Activated gamma-delta T cell treated with anti-CD3 and anti-CD28 coated beads, Interleukin-2, amount 50 U/mL, for 16 hours (primary cell): ENCODE results near the gene PITPNC1.
"Not testable (repeated sequence)": the region's sequence is repeated elsewhere in the genome, so short reads cannot be mapped to it uniquely, and the experiment has no call there.

Experiments
- DNase-seq: peaks from one replicate; pipeline ENCODE4 v3.0.0-alpha.2; 2020; ENCODE audit warnings: low read depth

Gene PITPNC1

DNA sequence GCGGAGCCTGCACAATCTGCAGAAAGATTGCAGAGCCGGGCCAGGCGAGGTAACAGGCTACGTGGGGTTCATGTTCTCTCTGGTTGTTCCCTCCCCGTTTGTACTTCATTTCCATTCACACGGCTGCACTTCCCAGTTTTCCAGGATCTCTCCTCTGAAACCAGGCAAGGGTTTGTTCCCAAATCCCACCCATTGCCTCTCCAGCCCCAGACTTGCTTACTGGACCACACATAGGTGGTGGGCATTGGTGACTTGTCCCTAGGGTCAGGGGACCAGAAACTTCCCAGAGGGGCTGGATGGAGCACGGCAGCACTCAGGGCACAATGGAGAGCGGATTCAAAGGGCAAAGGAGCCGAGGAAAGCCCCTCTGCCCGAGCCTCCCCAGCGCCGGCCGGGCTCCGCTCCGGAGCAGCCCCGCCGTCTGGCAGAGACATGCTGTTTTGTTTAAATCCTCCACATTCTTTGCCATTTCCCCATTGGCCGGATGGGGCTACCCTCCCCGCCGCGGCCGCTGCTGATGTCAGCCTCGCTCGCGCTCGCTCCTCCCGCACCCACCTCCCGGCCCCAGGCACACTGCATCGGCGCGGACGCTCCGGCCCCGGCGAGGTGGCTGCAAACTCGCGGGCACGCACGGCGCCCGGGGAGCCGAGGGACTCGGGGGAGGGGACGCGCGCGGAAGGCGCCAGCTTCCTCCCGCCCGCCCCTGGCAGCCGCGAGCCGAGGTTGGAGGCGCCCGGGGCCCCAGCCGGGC is at the start of gene PITPNC1:
Gene PITPNC1 (plus strand): TSS at position 545 of the 751 bp plus-strand sequence.
- peak; percentile 80 for DNase-seq

DNA sequence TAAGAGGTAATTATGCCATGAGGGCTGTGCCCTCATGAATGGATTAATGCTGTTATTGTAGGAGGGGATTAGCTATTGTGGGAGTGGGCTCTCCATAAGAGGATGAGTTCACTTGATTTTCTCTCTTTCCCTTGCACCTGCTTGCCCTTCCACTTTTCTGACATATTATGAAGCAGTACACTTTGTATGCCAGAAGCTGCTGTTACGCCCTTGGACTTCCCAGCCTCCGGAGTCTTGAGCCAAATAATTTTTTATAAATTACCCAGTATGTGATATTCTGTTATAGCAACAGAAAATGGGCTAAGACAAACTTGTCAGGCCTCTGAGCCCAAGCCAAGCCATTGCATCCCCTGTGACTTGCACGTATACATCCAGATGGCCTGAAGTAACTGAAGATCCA is 49.1 kb upstream of the PITPNC1 start:
- no peak for DNase-seq

- not testable (repeated sequence) for DNase-seq
These were observed 45.5 kb upstream of the PITPNC1 start for GRCh38 chr17:67331381-67332161.

GRCh38 chr17:67332162-67332508 is 44.9 kb upstream of the PITPNC1 start:
- DNase-seq = not testable (repeated sequence)

GRCh38 chr17:67335245-67335835 is 41.7 kb upstream of the PITPNC1 start:
- DNase-seq = no peak

GRCh38 chr17:67336859-67337258 is 40.2 kb upstream of the PITPNC1 start:
- no peak for DNase-seq

DNA sequence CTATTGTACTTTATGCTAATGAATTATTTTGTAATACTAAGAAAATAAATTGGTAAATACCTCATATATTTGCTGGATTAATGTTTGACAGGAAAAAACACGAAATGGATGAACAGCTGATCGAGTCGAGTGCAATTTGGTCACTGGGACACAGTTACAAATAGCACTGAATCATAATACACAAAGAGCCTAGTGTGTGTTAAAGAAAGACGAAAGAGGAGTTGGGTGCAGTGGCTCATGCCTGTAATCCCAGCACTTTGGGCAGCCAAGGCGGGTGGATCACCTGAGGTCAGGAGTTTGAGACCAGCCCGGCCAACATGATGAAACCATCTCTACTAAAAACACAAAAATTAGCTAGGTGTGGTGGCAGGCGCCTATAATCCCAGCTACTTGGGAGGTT is 38.7 kb upstream of the PITPNC1 start:
- DNase-seq = not testable (repeated sequence)

DNA sequence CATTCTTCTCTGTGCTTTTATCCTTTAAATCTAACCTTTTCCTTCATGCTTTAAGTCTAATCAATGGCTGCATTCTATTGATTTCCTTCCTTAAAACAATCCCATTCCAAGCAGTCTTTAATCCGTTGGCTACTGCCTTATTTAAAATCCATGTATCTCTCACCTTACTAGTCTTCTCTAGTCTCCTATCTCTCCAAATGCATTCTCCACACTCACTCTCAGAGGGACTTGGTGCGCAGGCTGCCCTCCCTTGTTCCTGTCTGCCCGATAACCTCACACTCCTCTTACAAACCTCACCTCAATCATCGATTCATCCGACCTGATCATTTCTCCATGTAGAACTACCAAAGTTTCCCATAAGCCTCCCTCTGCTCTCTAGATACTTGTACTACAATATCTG is 33.8 kb upstream of the PITPNC1 start:
- DNase-seq = no peak

DNA sequence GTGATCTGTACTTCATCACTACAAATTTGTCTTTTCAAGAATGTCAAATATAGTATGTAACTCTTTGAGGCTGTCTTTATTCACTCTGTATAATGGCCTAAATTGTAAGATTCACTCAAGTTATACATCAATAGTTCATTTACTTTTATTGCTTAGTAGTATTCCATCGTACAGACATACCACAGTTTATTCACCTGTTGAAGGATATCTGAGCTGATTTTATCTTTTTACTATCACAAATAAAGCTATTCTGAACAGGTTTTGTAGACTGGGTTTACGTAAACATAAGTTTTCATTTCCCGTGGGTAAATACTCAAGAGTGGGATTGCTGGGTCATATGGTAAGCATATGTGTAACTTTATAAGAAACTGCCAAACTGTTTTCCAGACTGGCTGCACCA is 29.3 kb upstream of the PITPNC1 start:
- no peak for DNase-seq

DNA sequence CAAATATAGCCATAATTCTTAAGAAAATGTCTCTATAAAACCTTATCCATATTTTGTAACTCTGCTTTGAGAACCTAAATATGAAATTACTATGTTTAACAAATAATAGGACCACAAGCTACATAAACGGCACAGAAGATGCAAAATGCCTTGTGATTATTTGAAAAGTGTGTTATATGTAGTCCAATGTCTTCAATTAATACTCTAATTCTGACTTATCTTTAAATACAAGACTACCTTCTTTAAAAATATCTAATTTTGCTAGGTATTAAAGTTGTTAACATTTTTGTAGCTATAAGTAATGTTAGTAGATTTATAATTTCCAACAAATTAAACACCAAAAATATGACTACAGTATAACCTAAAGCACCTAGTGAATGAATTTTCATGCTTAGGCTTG is 27.7 kb upstream of the PITPNC1 start:
- DNase-seq = no peak

DNA sequence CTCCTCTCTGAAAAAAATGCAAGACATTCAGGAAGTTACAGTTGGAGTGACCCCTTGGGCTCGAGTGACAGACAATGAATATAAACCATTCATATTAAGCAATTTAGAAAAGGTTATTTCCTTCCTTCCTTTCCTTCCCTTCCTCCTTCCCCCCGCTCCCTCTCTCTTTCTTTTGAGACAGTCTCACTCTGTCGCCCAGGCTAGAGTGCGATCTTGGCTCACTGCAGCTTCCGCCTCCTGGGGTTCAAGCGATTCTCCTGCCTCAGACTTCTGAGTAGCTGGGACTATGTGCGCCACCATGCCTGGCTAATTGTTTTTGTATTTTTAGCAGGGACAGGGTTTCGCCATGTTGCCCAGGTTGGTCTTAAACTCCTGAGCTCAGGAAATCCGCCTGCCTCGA is 23.9 kb upstream of the PITPNC1 start:
- no peak for DNase-seq

- no peak for DNase-seq
These were observed 23.0 kb upstream of the PITPNC1 start for GRCh38 chr17:67353929-67354574.

DNA sequence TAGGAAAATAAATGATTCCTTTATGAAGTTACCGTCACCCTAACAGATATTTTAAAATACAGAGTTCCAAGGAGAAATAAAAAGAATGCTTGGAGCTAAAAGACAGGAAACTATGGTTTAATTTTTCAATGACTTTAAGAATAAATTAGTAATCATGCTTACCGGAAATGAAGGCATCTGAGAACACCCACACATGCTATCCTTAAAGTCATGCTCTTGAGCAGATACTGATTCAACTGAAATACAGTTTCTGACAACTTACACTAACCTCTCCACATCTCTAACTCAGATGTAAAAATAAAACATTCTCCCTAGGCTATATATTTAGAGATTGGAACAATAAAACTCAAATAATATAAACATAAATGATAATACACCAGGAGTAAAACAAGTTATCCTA is 18.5 kb upstream of the PITPNC1 start:
- no peak for DNase-seq

DNA sequence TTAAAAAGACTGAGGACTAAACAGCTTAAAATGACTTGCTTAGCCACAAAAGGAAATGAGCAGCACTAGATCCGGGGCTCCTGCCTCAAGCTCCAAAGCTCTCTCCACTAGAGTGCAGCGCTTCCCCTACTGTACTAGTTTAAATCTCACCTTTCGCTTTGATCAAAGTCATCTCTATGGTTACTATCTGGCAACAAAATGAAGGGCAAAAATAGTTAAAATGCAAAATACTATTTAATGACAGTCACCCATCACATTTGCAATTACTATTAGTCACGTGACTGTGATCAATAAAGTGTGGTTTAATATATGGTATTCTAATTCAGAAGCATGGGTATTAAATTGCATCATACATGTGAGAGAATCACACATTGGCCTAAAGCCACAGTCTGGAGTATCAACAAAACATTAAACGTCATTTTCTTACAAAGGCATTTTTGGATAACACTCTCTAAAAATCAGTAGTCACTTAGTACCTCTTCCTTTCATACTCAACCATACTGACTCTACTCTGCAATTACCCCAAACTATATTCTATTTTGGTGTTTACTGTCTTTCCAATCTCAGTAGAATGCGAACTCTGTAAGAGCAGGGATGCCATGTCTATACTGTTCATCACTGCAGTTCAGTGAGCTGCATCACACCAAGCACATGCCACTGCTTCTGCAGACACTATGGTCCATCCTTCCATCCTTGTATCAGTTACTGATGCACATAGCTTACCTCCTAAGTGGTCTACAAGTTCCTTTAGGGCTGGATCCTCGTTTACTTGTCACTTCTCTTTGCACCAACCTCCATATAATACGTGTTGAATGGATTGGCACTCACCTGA is 16.9 kb upstream of the PITPNC1 start:
- DNase-seq = no peak

DNA sequence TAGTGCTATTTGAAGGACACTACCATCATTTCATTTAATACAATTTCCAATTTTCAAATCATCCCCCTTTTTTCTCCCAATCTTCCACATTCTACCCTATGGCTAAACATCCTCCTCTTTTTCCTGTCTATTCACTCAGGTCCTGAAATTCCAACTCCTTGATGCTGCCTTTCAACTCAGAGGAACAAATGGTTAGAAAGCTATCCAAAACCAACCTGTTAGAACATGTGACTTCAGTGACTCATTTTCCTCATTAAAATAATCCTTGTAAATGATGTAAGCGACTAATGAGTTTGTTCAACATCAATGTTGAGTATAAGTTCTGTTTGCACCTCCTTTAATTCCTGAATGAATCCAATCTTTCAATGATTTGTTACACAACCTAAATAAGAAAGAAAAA is 16.2 kb upstream of the PITPNC1 start:
- no peak for DNase-seq

- DNase-seq = no peak
These were observed 14.9 kb upstream of the PITPNC1 start for GRCh38 chr17:67362173-67362572.

- no peak for DNase-seq
These were observed 12.0 kb upstream of the PITPNC1 start for GRCh38 chr17:67364847-67365737.

- DNase-seq = no peak
These were observed 11.3 kb upstream of the PITPNC1 start for GRCh38 chr17:67365738-67366192.

DNA sequence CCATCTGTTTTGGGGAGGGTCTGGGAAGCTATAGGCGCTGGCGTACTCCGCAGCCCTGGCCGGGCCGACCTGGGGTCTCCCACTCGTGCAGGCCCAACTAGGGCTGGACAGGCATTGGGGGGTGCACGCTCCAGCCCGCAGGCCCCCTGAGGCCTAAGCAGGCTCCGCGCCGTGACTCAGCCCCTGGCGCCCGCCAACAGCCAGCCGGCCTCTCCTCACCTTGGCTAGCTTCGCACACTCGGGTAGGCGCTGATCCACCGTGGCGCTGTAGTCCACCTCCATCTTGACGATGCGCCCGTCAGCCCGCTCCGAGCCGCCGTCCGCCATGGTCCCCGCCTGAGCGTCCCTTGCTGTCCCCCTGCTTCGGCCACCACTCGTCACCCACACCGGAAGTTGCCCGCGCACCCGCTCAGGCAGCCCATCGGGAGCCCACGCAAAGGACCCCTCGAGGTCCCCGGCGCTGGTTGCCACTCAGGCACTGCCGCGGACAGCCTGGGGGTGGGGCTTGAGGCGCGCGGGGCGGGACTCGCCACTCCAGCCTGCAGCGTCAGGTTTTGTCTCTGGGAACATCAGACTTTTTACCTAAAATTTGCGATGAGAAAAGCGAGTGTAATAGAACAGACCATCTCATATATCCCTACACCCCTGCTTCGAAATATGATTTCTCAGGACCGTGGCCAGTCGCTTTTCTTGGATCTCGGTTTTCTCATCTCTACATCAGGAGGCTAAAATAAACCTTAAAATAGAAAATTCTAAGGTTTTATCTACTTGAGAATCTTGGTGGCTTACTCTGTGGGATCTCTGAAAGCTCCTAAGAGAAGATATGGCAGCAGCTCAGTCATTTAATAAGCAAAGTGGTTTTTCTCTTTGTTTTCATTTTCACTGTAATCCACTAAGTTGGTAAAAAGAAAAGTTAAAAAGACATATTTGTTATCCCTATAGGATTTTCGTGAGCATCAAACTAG is 10.6 kb upstream of the PITPNC1 start, which contains the start of gene PSMD12:
Gene PSMD12 (minus strand): TSS at position 385 of the 965 bp plus-strand sequence. CDS start 58 bp downstream, at position 327.
- peak; percentile 92 for DNase-seq
